ENCODE measurements around the gene NRARP.
A peak's percentile ranks its signal among the peaks of the same experiment; 100 is the strongest.

NRARP gene

GRCh38 chr9:137295238-137295811 is 6.7 kb downstream of the NRARP start:
- Histone ChIP-seq H3K9me3 (replicated peaks in 1 of 11) (peaks cover 0 to 6% (median 0%) of the 10 kb centered on the region in 11 experiments; a peak in 3 of 22 replicates), H3K27me3 (peaks cover 42 to 62% (median 55%) of the 10 kb centered on the region in 11 experiments), H3K4me1 (peaks cover 12 to 50% (median 36%) of the 10 kb centered on the region in 10 experiments), H3K27ac (peak overlapping the region in 1 of 11 experiments; percentile 44; a peak in 1 of 22 replicates), H3K9ac (peak overlapping the region; percentile 49 to 78 (median 64); a peak in 20 of 22 replicates), H3K36me3 (no peaks in the 10 kb centered on the region; a peak in 1 of 22 replicates), H3K4me3 (peak overlapping the region; percentile 57 to 73 (median 62)), H4K20me1 (peaks cover 0 to 42% (median 33%) of the 10 kb centered on the region in 11 experiments; a peak in 19 of 22 replicates), H3K4me2 (peak overlapping the region; percentile 82 to 95 (median 90))
- no peak for TF ChIP-seq Cebpa-rat (IDR thresholded peaks at IDR 0.05)

- peaks cover 0 to 6% (median 0%) of the 10 kb centered on the region in 11 experiments; a peak in 3 of 22 replicates for H3K9me3 ChIP-seq (replicated peaks in 1 of 11)
- no peak overlapping the region for H3K27ac ChIP-seq
- peak overlapping the region; percentile 57 to 73 (median 62); a peak in 18 of 20 replicates for H3K4me3 ChIP-seq
- H3K9ac ChIP-seq = peak overlapping the region in 5 of 11 experiments; percentile 55 to 78 (median 64); a peak in 6 of 22 replicates
- peaks cover 12 to 44% (median 31%) of the 10 kb centered on the region in 10 experiments for H3K4me1 ChIP-seq
- H3K36me3 ChIP-seq = no peaks in the 10 kb centered on the region; a peak in 1 of 22 replicates
- no peak for TF ChIP-seq Cebpa-rat (IDR thresholded peaks at IDR 0.05)
- H3K27me3 ChIP-seq = peaks cover 36 to 56% (median 49%) of the 10 kb centered on the region in 11 experiments
- peak overlapping the region; percentile 82 to 95 (median 90) for H3K4me2 ChIP-seq
- peaks cover 0 to 37% (median 27%) of the 10 kb centered on the region in 11 experiments; a peak in 19 of 22 replicates for H4K20me1 ChIP-seq
Measured at GRCh38 chr9:137294681-137295237, 7.3 kb downstream of the NRARP start.

DNA sequence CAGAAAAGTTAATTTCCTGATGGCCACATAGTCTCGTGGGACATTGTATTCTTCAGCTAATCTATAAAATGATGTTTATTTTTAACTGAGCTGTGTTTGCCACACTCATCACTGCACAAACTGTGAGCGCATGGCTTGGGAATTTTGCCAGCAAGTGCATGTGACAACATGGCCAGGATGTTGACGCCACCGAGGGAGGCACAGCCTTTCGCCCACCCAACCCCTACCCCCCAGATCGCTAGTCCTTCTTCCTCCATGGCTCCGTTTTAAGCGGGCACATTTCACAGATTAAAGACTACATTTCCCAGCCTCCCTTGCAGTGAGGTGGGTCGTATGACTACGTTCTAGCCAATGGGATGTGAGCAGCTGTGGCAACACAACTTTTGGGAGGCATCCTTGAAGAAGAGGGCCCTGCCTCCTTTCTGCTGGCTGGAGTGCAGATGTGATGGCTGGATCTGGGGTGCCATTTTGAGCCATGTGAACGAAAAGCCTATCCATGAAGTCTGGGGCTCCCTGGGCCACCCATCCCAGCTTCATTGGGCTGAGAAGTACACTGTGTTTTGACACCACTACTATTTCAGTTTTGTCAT is 7.9 kb downstream of the NRARP start:
- Histone ChIP-seq H3K9ac (no peak overlapping the region), H3K4me1 (peaks cover 12 to 38% (median 27%) of the 10 kb centered on the region in 10 experiments; a peak in 19 of 20 replicates), H3K4me3 (no peak overlapping the region), H3K9me3 (replicated peaks in 1 of 11) (peaks cover 0 to 6% (median 0%) of the 10 kb centered on the region in 11 experiments; a peak in 3 of 22 replicates), H4K20me1 (peaks cover 0 to 31% (median 22%) of the 10 kb centered on the region in 11 experiments; a peak in 18 of 22 replicates), H3K27me3 (peaks cover 30 to 50% (median 43%) of the 10 kb centered on the region in 11 experiments), H3K27ac (no peak overlapping the region), H3K4me2 (peak overlapping the region in 4 of 11 experiments; percentile 82 to 95 (median 91); a peak in 5 of 22 replicates), H3K36me3 (no peaks in the 10 kb centered on the region; a peak in 1 of 22 replicates)
- no peak for TF ChIP-seq Cebpa-rat (IDR thresholded peaks at IDR 0.05)

GRCh38 chr9:137293482-137294090 is 8.5 kb downstream of the NRARP start:
- no peak for TF ChIP-seq Cebpa-rat (IDR thresholded peaks at IDR 0.05)
- Histone ChIP-seq H3K27me3 (peaks cover 24 to 44% (median 37%) of the 10 kb centered on the region in 11 experiments), H3K27ac (no peak overlapping the region), H3K36me3 (no peaks in the 10 kb centered on the region; a peak in 1 of 22 replicates), H4K20me1 (peaks cover 0 to 25% (median 16%) of the 10 kb centered on the region in 11 experiments; a peak in 15 of 22 replicates), H3K9me3 (replicated peaks in 1 of 11) (peaks cover 0 to 6% (median 0%) of the 10 kb centered on the region in 11 experiments; a peak in 3 of 22 replicates), H3K4me1 (peaks cover 12 to 32% (median 21%) of the 10 kb centered on the region in 10 experiments; a peak in 19 of 20 replicates), H3K4me2 (no peak overlapping the region; a peak in 1 of 22 replicates), H3K9ac (no peak overlapping the region), H3K4me3 (no peak overlapping the region)

- peaks cover 0 to 20% (median 11%) of the 10 kb centered on the region in 11 experiments; a peak in 13 of 22 replicates for H4K20me1 ChIP-seq
- H3K4me1 ChIP-seq = peaks cover 12 to 28% (median 19%) of the 10 kb centered on the region in 10 experiments; a peak in 19 of 20 replicates
- no peak overlapping the region for H3K27ac ChIP-seq
- H3K36me3 ChIP-seq = no peaks in the 10 kb centered on the region
- H3K4me3 ChIP-seq = no peak overlapping the region
- H3K4me2 ChIP-seq = no peak overlapping the region
- no peak for TF ChIP-seq Cebpa-rat (IDR thresholded peaks at IDR 0.05)
- no peak overlapping the region for H3K9ac ChIP-seq
- H3K27me3 ChIP-seq = peaks cover 19 to 39% (median 32%) of the 10 kb centered on the region in 11 experiments
- peaks cover 0 to 6% (median 0%) of the 10 kb centered on the region in 11 experiments; a peak in 3 of 22 replicates for H3K9me3 ChIP-seq (replicated peaks in 1 of 11)
Measured at GRCh38 chr9:137293094-137293481, 9.0 kb downstream of the NRARP start.

GRCh38 chr9:137286975-137287383 is 15.1 kb downstream of the NRARP start:
- Histone ChIP-seq H3K9me3 (replicated peaks in 1 of 11) (peaks cover 0 to 8% (median 4%) of the 10 kb centered on the region in 11 experiments; a peak in 8 of 22 replicates), H4K20me1 (peaks cover 0 to 57% (median under 1%) of the 10 kb centered on the region in 11 experiments; a peak in 9 of 22 replicates), H3K4me2 (peak overlapping the region in 9 of 11 experiments; percentile 4 to 60 (median 38); a peak in 14 of 22 replicates), H3K4me1 (peaks cover 27 to 32% (median 31%) of the 10 kb centered on the region in 10 experiments), H3K36me3 (peaks cover 0 to 26% (median 0%) of the 10 kb centered on the region in 11 experiments; a peak in 7 of 22 replicates), H3K27ac (no peak overlapping the region), H3K9ac (no peak overlapping the region), H3K4me3 (no peak overlapping the region), H3K27me3 (no peaks in the 10 kb centered on the region)
- no peak for TF ChIP-seq Cebpa-rat (IDR thresholded peaks at IDR 0.05)

- H3K27ac ChIP-seq = peak overlapping the region in 6 of 11 experiments; percentile 17 to 46 (median 41); a peak in 8 of 22 replicates
- peaks cover 71 to 81% (median 73%) of the 10 kb centered on the region in 10 experiments for H3K4me1 ChIP-seq
- peak overlapping the region in 9 of 10 experiments; percentile 12 to 92 (median 42); a peak in 13 of 20 replicates for H3K4me3 ChIP-seq
- H3K9ac ChIP-seq = peak overlapping the region; percentile 29 to 71 (median 61); a peak in 20 of 22 replicates
- H3K9me3 ChIP-seq (replicated peaks in 1 of 11) = peaks cover 0 to 8% (median 4%) of the 10 kb centered on the region in 11 experiments; a peak in 8 of 22 replicates
- peaks cover 0 to 82% (median 9%) of the 10 kb centered on the region in 11 experiments; a peak in 13 of 22 replicates for H4K20me1 ChIP-seq
- no peaks in the 10 kb centered on the region for H3K27me3 ChIP-seq
- H3K36me3 ChIP-seq = peaks cover 0 to 57% (median 13%) of the 10 kb centered on the region in 11 experiments; a peak in 14 of 22 replicates
- no peak for TF ChIP-seq Cebpa-rat (IDR thresholded peaks at IDR 0.05)
- H3K4me2 ChIP-seq = peak overlapping the region; percentile 84 to 100 (median 98)
Measured at GRCh38 chr9:137281345-137282116, 20.5 kb downstream of the NRARP start.
